Central memory CD8-positive, alpha-beta T cell (primary cell): ENCODE results near the gene KCNMB2.

Source experiments
- ATAC-seq: fragments of 150-1000 bp; cut with Tn5 transposase; replicated peaks from 2 replicates; pipeline ENCODE4 v1.10.0; 2022; ENCODE audit warnings: mild to moderate bottlenecking, moderate FRiP score, moderate number of reproducible peaks; ENCODE audit not compliant: poor library complexity, severe bottlenecking; ENCODE audit errors: extremely low read depth
- DNase-seq, 2 donors: peaks; one replicate each; pipeline ENCODE4 v3.0.0; 2021; ENCODE audit warnings: low spot score in 2 of 2
- H3K27ac Mint-ChIP-seq: one replicate; pipeline ENCODE4 v1.8.0; 2022; ENCODE audit warnings: low read depth, mild to moderate bottlenecking, moderate library complexity, mixed read lengths
- H3K27me3 Mint-ChIP-seq: one replicate; pipeline ENCODE4 v1.8.0; 2022; ENCODE audit warnings: mixed read lengths
- H3K36me3 Mint-ChIP-seq: one replicate; pipeline ENCODE4 v1.8.0; 2022; ENCODE audit warnings: mild to moderate bottlenecking, moderate library complexity, mixed read lengths; ENCODE audit not compliant: insufficient read depth
- H3K4me1 Mint-ChIP-seq: one replicate; pipeline ENCODE4 v1.8.0; 2022; ENCODE audit warnings: mixed read lengths
- H3K4me3 Mint-ChIP-seq: one replicate; pipeline ENCODE4 v1.8.0; 2022; ENCODE audit warnings: mild to moderate bottlenecking, moderate library complexity, mixed read lengths
- H3K9me3 Mint-ChIP-seq: one replicate; pipeline ENCODE4 v1.8.0; 2022; ENCODE audit warnings: mixed read lengths

Gene KCNMB2

DNA sequence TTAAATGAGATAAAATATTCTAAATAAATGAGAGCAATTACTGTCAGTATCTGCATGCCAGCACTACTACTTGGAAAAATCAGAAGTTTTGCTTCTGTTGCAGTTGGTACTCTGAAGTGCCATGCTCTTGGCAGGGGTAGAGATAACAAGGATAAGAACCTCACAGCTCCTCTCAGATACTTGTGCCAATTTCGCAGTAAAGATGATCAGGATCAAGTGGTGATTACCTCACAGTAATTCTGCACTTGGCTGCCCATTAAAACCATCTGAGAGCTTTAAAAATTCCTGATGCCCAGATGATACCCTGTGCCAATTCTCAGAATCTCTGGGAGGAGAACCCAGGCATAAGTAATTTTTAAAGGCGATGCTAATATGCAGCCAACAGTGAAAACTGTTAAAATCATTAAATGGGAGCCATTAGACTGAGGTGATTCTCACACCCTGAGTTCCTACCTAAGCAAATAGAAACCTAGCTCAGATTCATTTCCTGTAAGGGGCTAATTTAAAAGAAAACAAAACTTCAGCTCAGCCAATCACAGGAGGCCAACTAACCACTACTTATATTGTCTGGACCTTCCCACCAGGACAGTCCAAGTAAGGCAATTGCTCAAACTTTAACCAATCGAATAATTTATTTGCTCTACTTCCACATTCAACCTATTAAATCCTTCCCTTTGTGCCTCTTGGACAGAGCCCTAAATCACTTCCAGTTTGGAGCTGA, 171.2 kb downstream of the KCNMB2 start:
- DNase-seq (no peak), ATAC-seq (no peak)
- Mint-ChIP-seq H3K27me3 (no peaks in the 10 kb centered on the region), H3K4me3 (no peak overlapping the region), H3K27ac (no peak overlapping the region), H3K9me3 (no peaks in the 10 kb centered on the region), H3K4me1 (no peaks in the 10 kb centered on the region), H3K36me3 (no peaks in the 10 kb centered on the region)

DNA sequence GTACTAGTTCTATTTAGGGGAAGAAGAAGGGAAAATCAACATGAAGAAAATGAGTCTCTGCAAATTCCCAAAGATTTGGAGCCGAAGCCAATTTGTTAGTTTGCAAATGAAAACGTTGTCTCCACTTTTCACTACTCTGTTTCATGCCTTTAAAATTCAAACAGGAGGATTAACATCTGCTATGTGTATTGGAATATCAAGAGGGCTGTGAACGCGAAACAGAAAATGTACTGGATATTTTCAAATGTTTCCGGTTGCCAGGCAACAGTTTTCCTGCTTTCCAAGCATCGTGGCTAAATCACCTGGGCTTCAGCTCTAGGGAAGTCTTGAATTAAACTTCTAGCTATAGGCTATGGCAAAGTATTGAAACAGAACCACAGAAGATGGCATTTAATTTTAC, 172.8 kb downstream of the KCNMB2 start:
- no peaks in the 10 kb centered on the region for H3K9me3 Mint-ChIP-seq
- DNase-seq (no peak), ATAC-seq (no peak)
- no peaks in the 10 kb centered on the region for H3K27me3 Mint-ChIP-seq
- no peaks in the 10 kb centered on the region for H3K36me3 Mint-ChIP-seq
- no peak overlapping the region for H3K27ac Mint-ChIP-seq
- no peak overlapping the region for H3K4me3 Mint-ChIP-seq
- H3K4me1 Mint-ChIP-seq = no peaks in the 10 kb centered on the region

DNA sequence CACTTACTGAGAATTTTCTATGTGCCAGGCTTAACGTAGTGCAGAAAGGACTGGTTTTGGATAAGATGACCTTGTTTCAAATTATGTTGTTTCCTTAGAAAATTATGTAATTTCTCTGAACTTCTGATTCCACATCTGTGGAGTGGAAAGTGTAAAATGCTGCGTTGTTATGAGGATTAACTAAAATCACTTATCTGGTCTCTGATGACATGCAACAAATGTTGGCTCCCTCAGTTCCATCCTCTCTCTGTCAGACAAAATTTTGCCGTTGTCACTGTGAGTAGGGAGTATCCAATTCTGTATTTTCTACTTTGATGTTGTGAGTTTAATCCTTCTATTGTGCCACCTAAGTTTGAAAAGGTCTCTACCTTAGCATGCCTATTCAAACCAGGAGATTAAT, 175.5 kb downstream of the KCNMB2 start:
- Mint-ChIP-seq H3K9me3 (no peaks in the 10 kb centered on the region), H3K27ac (no peak overlapping the region), H3K36me3 (no peaks in the 10 kb centered on the region), H3K4me3 (no peak overlapping the region), H3K4me1 (no peaks in the 10 kb centered on the region), H3K27me3 (no peaks in the 10 kb centered on the region)
- ATAC-seq = no peak
- DNase-seq = no peak

DNA sequence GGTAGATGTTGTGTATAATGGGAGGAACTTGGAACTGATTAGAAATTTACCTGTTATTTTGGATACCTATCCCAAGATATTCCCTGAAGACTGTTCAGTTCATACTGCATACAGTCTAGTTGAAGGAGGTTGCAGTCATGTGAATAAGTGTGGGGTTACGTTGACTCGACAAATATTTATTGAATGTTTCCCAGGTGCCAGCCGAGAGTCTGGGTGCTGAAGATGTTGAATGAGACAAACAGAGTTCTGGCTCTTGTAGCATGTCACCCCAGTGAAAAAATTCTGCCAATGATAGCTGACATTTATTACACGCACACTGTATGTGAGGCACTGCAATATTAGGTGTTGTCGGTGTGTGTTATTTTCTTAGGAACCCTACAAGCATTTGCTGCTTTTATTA, 176.0 kb downstream of the KCNMB2 start:
- no peaks in the 10 kb centered on the region for H3K4me1 Mint-ChIP-seq
- no peak overlapping the region for H3K27ac Mint-ChIP-seq
- H3K27me3 Mint-ChIP-seq = no peaks in the 10 kb centered on the region
- H3K9me3 Mint-ChIP-seq = no peaks in the 10 kb centered on the region
- ATAC-seq (no peak), DNase-seq (no peak)
- no peaks in the 10 kb centered on the region for H3K36me3 Mint-ChIP-seq
- no peak overlapping the region for H3K4me3 Mint-ChIP-seq

DNA sequence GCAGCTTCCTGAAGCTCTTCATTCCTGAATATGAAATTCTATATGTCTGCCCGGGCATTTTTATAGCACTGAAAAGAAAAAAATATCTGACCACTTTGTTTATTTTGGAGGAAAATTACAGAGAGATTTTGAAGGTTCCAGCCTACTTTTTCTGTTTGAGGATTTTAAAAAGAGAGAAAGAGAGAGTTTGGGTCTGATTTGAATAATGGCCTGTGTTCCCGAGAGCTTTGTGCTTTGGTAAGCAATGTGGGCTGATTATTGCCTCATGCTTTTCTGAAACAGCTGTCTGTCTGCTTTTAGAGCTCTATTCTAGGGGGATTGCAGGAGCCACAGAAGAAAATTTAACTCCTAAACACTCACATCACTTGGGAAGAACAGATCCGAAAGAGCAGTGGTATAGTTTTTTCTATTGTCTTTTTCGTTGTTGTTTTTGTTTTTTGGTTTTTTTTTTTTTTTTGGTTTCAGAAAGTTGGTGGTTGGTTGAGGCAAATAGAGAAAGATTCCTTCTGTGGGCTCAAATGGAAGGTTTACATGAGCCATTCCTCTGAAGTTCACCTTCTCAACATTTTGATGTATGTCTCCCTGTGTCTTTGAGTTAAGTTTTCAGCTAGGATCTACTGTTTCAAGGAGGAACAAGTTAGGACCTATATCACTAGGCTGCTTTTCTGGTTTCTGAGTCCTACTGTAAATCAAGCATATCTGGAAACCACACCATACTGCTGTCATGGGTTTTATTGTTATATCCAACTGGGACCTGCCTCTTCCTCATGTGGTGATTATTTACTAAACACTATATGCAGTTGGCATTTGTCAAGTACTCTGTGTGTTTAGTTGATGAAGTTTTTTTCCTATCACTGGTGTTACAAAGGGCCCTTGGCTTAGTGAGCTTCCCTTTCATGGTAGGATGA, 178.9 kb downstream of the KCNMB2 start:
- H3K27ac Mint-ChIP-seq = no peak overlapping the region
- no peak for DNase-seq
- no peak overlapping the region for H3K4me3 Mint-ChIP-seq
- H3K36me3 Mint-ChIP-seq = no peaks in the 10 kb centered on the region
- no peaks in the 10 kb centered on the region for H3K4me1 Mint-ChIP-seq
- H3K27me3 Mint-ChIP-seq = no peaks in the 10 kb centered on the region
- ATAC-seq = no peak
- no peaks in the 10 kb centered on the region for H3K9me3 Mint-ChIP-seq

DNA sequence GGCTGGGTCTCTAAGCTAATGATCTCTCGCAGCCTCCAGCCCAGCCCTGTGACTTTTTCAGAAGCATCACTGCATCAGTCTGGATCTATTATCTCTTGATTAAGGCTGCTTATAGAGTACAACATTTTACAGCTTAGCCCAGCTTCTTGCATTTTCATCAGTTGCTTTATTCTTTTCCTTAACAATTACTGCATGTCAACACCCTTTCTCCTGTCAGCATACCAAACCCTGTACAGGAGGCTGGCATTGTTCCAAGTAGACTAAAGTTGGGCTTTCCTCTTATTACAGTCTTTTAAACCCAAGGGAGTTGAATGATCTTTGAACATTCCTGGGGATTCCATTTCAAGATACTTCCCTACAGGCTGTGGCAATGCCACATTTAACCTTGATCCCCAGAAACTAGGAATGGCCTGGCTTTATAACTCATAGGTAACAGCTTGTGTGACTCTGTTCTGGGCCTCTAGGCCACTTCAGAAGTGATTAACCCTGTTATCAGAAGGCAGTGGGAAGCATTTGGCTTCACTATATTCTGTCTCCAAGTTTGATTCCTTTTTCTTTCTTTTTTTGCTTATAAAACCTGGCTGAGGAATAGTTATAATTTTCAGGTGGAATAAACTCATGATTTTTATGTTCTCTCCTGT, 182.9 kb downstream of the KCNMB2 start:
- DNase-seq = no peak
- H3K4me3 Mint-ChIP-seq = no peak overlapping the region
- no peaks in the 10 kb centered on the region for H3K27me3 Mint-ChIP-seq
- H3K27ac Mint-ChIP-seq = no peak overlapping the region
- H3K9me3 Mint-ChIP-seq = no peaks in the 10 kb centered on the region
- ATAC-seq = no peak
- H3K4me1 Mint-ChIP-seq = no peaks in the 10 kb centered on the region
- H3K36me3 Mint-ChIP-seq = no peaks in the 10 kb centered on the region

DNA sequence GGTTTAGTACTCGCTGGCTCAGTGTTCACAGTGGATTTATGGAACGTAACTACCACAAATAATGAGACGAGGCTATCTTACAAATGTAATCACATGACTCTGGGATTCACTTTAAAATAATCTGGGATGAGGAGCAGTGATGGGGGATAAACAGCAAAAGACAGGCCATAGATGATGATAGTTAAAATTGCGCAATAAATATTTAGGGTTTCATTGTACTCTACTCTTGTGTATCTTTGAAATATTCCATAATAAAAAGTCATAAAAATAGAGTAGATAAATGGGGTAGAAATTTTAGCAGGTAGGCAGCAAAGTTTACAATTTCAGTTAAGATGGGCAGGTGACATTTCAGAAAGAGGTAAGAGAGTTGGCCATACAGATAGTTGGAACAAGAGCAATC, 196.6 kb downstream of the KCNMB2 start:
- H3K4me1 Mint-ChIP-seq = no peaks in the 10 kb centered on the region
- DNase-seq = no peak
- H3K36me3 Mint-ChIP-seq = no peaks in the 10 kb centered on the region

DNA sequence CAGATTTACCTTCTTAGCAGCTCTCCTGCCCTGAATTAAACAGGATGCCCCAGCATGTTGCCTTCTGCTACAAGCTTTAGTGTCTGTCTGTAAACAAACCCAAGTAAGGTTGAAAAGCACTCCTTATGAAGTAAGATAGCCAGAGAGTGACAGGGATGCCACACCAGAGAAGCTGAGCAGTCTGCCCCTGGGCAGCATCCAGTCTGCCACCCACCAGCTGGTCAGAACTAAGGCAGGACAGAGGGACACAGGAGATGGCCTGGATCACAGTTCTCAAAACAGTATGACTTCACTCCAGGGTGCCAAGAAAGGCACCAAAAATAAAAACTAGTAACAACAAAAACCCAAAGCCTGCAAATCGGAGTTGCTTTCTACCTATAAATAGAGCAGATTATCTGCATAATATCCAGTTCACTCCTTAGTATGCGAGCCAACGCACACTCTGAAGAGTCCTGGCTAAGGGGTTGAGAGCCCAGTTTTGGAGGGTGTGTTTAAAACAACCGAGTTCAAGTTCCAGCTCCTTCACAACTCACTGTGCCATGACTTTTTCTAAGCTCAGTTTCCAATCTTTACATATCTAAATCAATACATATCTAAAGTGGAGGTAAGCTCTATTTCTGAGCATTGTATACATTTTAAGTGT, 198.9 kb downstream of the KCNMB2 start:
- peaks cover 15% of the 10 kb centered on the region for H3K9me3 Mint-ChIP-seq
- H3K4me3 Mint-ChIP-seq = no peak overlapping the region
- no peaks in the 10 kb centered on the region for H3K27me3 Mint-ChIP-seq
- no peak for ATAC-seq
- no peak overlapping the region for H3K27ac Mint-ChIP-seq
- no peak for DNase-seq
- H3K4me1 Mint-ChIP-seq = no peaks in the 10 kb centered on the region
- H3K36me3 Mint-ChIP-seq = no peaks in the 10 kb centered on the region

More for the DNA sequence above, 196.6 kb downstream of the KCNMB2 start:
- ATAC-seq = no peak
- H3K4me3 Mint-ChIP-seq = no peak overlapping the region
- H3K27me3 Mint-ChIP-seq = no peaks in the 10 kb centered on the region
- H3K27ac Mint-ChIP-seq = no peak overlapping the region
- peaks cover 6% of the 10 kb centered on the region for H3K9me3 Mint-ChIP-seq

DNA sequence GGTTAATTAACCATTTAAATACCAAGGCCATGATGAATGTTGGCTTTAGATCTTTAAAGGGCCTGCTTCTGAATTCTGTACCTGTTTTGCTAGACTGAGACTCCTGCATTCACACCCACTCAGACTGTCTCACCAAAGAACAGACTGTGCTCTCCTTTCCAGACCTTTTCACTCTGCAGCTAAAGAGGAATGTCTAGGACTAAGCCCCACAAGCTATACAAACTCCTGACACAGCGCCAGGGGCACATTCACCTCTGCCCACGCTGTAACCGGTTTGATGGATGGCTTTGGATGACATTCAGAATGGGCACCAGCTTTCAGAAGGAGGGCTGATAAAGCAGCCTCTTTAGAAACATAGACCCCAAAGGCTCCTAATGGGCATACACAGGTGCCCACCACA, 200.1 kb downstream of the KCNMB2 start:
- H3K9me3 Mint-ChIP-seq = peaks cover 9% of the 10 kb centered on the region
- H3K27me3 Mint-ChIP-seq = no peaks in the 10 kb centered on the region
- no peaks in the 10 kb centered on the region for H3K4me1 Mint-ChIP-seq
- no peaks in the 10 kb centered on the region for H3K36me3 Mint-ChIP-seq
- H3K27ac Mint-ChIP-seq = no peak overlapping the region
- H3K4me3 Mint-ChIP-seq = no peak overlapping the region
- DNase-seq (no peak), ATAC-seq (no peak)

DNA sequence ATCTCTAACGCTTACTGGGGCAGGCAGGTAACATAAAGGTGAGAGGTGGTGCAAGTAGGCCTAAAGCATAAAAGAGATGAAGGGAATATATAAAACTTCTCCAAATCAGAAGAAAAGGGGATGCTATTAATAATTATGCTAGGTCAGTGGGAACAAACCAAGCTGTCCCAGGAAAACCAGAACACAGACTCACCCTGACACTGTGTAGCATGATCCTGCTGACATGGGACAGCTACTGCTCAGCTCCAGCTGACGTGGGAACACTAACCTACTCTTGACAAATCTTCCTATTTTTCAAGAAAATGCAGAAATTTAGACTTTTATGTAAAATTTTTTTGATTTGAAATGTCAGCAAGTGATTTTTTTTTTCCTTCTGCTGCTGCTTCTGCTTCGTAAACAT, 203.5 kb downstream of the KCNMB2 start:
- ATAC-seq (no peak), DNase-seq (no peak)
- H3K27me3 Mint-ChIP-seq = no peaks in the 10 kb centered on the region
- no peaks in the 10 kb centered on the region for H3K36me3 Mint-ChIP-seq
- H3K4me3 Mint-ChIP-seq = no peak overlapping the region
- peaks cover 9% of the 10 kb centered on the region for H3K9me3 Mint-ChIP-seq
- no peak overlapping the region for H3K27ac Mint-ChIP-seq
- no peaks in the 10 kb centered on the region for H3K4me1 Mint-ChIP-seq

DNA sequence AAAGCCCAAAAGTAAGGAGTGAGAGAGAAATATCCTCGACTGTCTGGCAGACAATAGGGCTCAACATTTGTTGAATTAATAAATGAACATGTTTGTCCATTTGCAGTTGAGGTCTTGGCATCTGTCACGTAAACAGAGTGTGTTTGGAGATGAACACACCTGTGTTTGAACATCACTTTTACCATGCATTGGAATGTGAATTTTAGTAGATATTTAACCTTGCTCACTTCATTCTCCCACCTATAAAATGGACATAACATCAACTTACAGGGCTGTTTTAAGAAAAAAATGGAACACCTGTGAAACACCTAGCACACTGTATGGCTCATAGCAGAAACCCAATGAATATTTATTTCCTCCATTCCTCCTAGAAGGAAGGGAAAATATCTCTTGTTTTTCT, 204.8 kb downstream of the KCNMB2 start:
- Mint-ChIP-seq H3K9me3 (peaks cover 9% of the 10 kb centered on the region), H3K4me1 (no peaks in the 10 kb centered on the region)
- DNase-seq = no peak

DNA sequence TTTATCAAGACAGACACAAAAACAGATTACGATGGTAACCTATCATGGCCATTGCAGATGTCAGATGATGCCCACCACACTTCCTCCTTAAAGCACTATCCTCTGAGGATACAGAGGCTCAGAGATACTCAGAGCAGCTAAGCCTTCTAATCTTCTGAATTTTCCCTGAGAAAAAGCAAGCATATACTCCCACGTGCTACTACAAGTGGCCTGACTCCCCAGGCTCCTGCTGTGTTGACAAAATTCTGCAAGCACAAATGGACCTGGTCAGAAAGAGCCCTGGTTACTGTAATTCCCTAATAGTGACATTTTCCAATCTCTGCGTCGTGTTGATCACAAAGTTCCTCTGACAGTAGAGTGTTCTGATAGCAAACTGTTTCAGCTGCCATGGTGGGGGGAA, 207.1 kb downstream of the KCNMB2 start:
- H3K27me3 Mint-ChIP-seq = no peaks in the 10 kb centered on the region
- peaks cover 11% of the 10 kb centered on the region for H3K9me3 Mint-ChIP-seq
- H3K36me3 Mint-ChIP-seq = no peaks in the 10 kb centered on the region
- DNase-seq = no peak
- ATAC-seq = no peak
- H3K27ac Mint-ChIP-seq = no peak overlapping the region
- no peaks in the 10 kb centered on the region for H3K4me1 Mint-ChIP-seq
- no peak overlapping the region for H3K4me3 Mint-ChIP-seq

More for the DNA sequence above, 204.8 kb downstream of the KCNMB2 start:
- no peak overlapping the region for H3K4me3 Mint-ChIP-seq
- H3K27ac Mint-ChIP-seq = no peak overlapping the region
- no peak for ATAC-seq
- no peaks in the 10 kb centered on the region for H3K36me3 Mint-ChIP-seq
- H3K27me3 Mint-ChIP-seq = no peaks in the 10 kb centered on the region
